ENCODE results near the gene SIAH3. TPM values are rescaled to one million over a fixed set of nuclear protein-coding genes. Genes with fewer than 3 reads are reported as not detected.
"Not testable (repeated sequence)": the region's sequence is repeated elsewhere in the genome, so short reads cannot be mapped to it uniquely, and the experiment has no call there.

SIAH3 gene
- polyA plus RNA-seq, 4 donors = 0.01 to 0.06 TPM; not detected in 2

- no peaks in the 10 kb centered on the region for H3K4me1 ChIP-seq (ENCODE audit: control insufficient read depth in 3 of 3, insufficient read depth in 2 of 3, low read depth in 1 of 3, low read length in 2 of 3)
- 59 to 72% (median 67%) methylated on average over 3 of the region's 3 CpGs for WGBS, 3 donors
- FAIRE-seq = no peak
- no peak overlapping the region for H3K4me3 ChIP-seq (ENCODE audit: low read depth in 1 of 3, low read length in 3 of 3)
- H3K36me3 ChIP-seq (ENCODE audit: control insufficient read depth in 3 of 3, insufficient read depth in 2 of 3, low read depth in 1 of 3, low read length in 3 of 3) = no peaks in the 10 kb centered on the region
- no peak for DNase-seq
- H3K27me3 ChIP-seq (ENCODE audit: control insufficient read depth in 3 of 3, insufficient read depth in 3 of 3, low read length in 3 of 3) = no peaks in the 10 kb centered on the region
- no peaks in the 10 kb centered on the region for H3K9me3 ChIP-seq (ENCODE audit: control insufficient read depth in 2 of 2, insufficient read depth in 1 of 2, low read depth in 1 of 2, low read length in 1 of 2)
- H3K27ac ChIP-seq (ENCODE audit: low read depth in 1 of 3, low read length in 2 of 3) = no peak overlapping the region
Measured at GRCh38 chr13:45872566-45872965, 21.0 kb upstream of the SIAH3 start.

- H3K9me3 ChIP-seq (ENCODE audit: control insufficient read depth in 2 of 2, insufficient read depth in 1 of 2, low read depth in 1 of 2, low read length in 1 of 2); FAIRE-seq; H3K36me3 ChIP-seq (ENCODE audit: control insufficient read depth in 3 of 3, insufficient read depth in 2 of 3, low read depth in 1 of 3, low read length in 3 of 3); H3K27me3 ChIP-seq (ENCODE audit: control insufficient read depth in 3 of 3, insufficient read depth in 3 of 3, low read length in 3 of 3); DNase-seq; H3K4me3 ChIP-seq (ENCODE audit: low read depth in 1 of 3, low read length in 3 of 3); H3K4me1 ChIP-seq (ENCODE audit: control insufficient read depth in 3 of 3, insufficient read depth in 2 of 3, low read depth in 1 of 3, low read length in 2 of 3); H3K27ac ChIP-seq (ENCODE audit: low read depth in 1 of 3, low read length in 2 of 3): not testable (repeated sequence)
- WGBS, 3 donors = 83 to 88% (median 83%) methylated on average over 6 of the region's 6 CpGs
Measured at GRCh38 chr13:45871201-45871600, 19.6 kb upstream of the SIAH3 start.

- Histone ChIP-seq H3K36me3 (ENCODE audit: control insufficient read depth in 3 of 3, insufficient read depth in 2 of 3, low read depth in 1 of 3, low read length in 3 of 3) (no peaks in the 10 kb centered on the region), H3K4me3 (ENCODE audit: low read depth in 1 of 3, low read length in 3 of 3) (no peak overlapping the region), H3K9me3 (ENCODE audit: control insufficient read depth in 2 of 2, insufficient read depth in 1 of 2, low read depth in 1 of 2, low read length in 1 of 2) (no peaks in the 10 kb centered on the region), H3K27me3 (ENCODE audit: control insufficient read depth in 3 of 3, insufficient read depth in 3 of 3, low read length in 3 of 3) (no peaks in the 10 kb centered on the region), H3K27ac (ENCODE audit: low read depth in 1 of 3, low read length in 2 of 3) (no peak overlapping the region), H3K4me1 (ENCODE audit: control insufficient read depth in 3 of 3, insufficient read depth in 2 of 3, low read depth in 1 of 3, low read length in 2 of 3) (no peaks in the 10 kb centered on the region)
- 85 to 89% (median 88%) methylated on average over 10 of the region's 10 CpGs for WGBS, 3 donors
- DNase-seq (no peak), FAIRE-seq (no peak)
Measured at GRCh38 chr13:45870232-45870631, 18.7 kb upstream of the SIAH3 start.

GRCh38 chr13:45865414-45865813 is 13.9 kb upstream of the SIAH3 start:
- no peak overlapping the region for H3K4me3 ChIP-seq (ENCODE audit: low read depth in 1 of 3, low read length in 3 of 3)
- 71 to 86% (median 71%) methylated on average over 2 of the region's 2 CpGs for WGBS, 3 donors
- H3K36me3 ChIP-seq (ENCODE audit: control insufficient read depth in 3 of 3, insufficient read depth in 2 of 3, low read depth in 1 of 3, low read length in 3 of 3) = no peaks in the 10 kb centered on the region
- H3K27me3 ChIP-seq (ENCODE audit: control insufficient read depth in 3 of 3, insufficient read depth in 3 of 3, low read length in 3 of 3) = no peaks in the 10 kb centered on the region
- FAIRE-seq (no peak), DNase-seq (no peak)
- no peaks in the 10 kb centered on the region for H3K4me1 ChIP-seq (ENCODE audit: control insufficient read depth in 3 of 3, insufficient read depth in 2 of 3, low read depth in 1 of 3, low read length in 2 of 3)
- no peaks in the 10 kb centered on the region for H3K9me3 ChIP-seq (ENCODE audit: control insufficient read depth in 2 of 2, insufficient read depth in 1 of 2, low read depth in 1 of 2, low read length in 1 of 2)
- H3K27ac ChIP-seq (ENCODE audit: low read depth in 1 of 3, low read length in 2 of 3) = no peak overlapping the region

- 59 to 62% (median 62%) methylated on average over 10 of the region's 10 CpGs for WGBS, 3 donors
- no peak for DNase-seq
- no peak for FAIRE-seq
Measured at GRCh38 chr13:45863709-45864590, 12.4 kb upstream of the SIAH3 start.

GRCh38 chr13:45861322-45861721 is 9.8 kb upstream of the SIAH3 start:
- FAIRE-seq = no peak
- H3K9me3 ChIP-seq (ENCODE audit: control insufficient read depth in 2 of 2, insufficient read depth in 1 of 2, low read depth in 1 of 2, low read length in 1 of 2) = no peaks in the 10 kb centered on the region
- no peak overlapping the region for H3K4me3 ChIP-seq (ENCODE audit: low read depth in 1 of 3, low read length in 3 of 3)

More at GRCh38 chr13:45863709-45864590, 12.4 kb upstream of the SIAH3 start:
- Histone ChIP-seq H3K4me3 (ENCODE audit: low read depth in 1 of 3, low read length in 3 of 3) (no peak overlapping the region), H3K36me3 (ENCODE audit: control insufficient read depth in 3 of 3, insufficient read depth in 2 of 3, low read depth in 1 of 3, low read length in 3 of 3) (no peaks in the 10 kb centered on the region), H3K9me3 (ENCODE audit: control insufficient read depth in 2 of 2, insufficient read depth in 1 of 2, low read depth in 1 of 2, low read length in 1 of 2) (no peaks in the 10 kb centered on the region), H3K27me3 (ENCODE audit: control insufficient read depth in 3 of 3, insufficient read depth in 3 of 3, low read length in 3 of 3) (no peaks in the 10 kb centered on the region), H3K27ac (ENCODE audit: low read depth in 1 of 3, low read length in 2 of 3) (no peak overlapping the region), H3K4me1 (ENCODE audit: control insufficient read depth in 3 of 3, insufficient read depth in 2 of 3, low read depth in 1 of 3, low read length in 2 of 3) (no peaks in the 10 kb centered on the region)

GRCh38 chr13:45860240-45860639 is 8.7 kb upstream of the SIAH3 start:
- FAIRE-seq = no peak
- no peak overlapping the region for H3K4me3 ChIP-seq (ENCODE audit: low read depth in 1 of 3, low read length in 3 of 3)
- no peaks in the 10 kb centered on the region for H3K36me3 ChIP-seq (ENCODE audit: control insufficient read depth in 3 of 3, insufficient read depth in 2 of 3, low read depth in 1 of 3, low read length in 3 of 3)
- DNase-seq = no peak
- 67 to 74% (median 70%) methylated on average over 5 of the region's 5 CpGs for WGBS, 3 donors
- no peak overlapping the region for H3K27ac ChIP-seq (ENCODE audit: low read depth in 1 of 3, low read length in 2 of 3)
- H3K4me1 ChIP-seq (ENCODE audit: control insufficient read depth in 3 of 3, insufficient read depth in 2 of 3, low read depth in 1 of 3, low read length in 2 of 3) = no peaks in the 10 kb centered on the region
- no peaks in the 10 kb centered on the region for H3K27me3 ChIP-seq (ENCODE audit: control insufficient read depth in 3 of 3, insufficient read depth in 3 of 3, low read length in 3 of 3)
- H3K9me3 ChIP-seq (ENCODE audit: control insufficient read depth in 2 of 2, insufficient read depth in 1 of 2, low read depth in 1 of 2, low read length in 1 of 2) = no peaks in the 10 kb centered on the region

More at GRCh38 chr13:45861322-45861721, 9.8 kb upstream of the SIAH3 start:
- DNase-seq = no peak
- H3K27me3 ChIP-seq (ENCODE audit: control insufficient read depth in 3 of 3, insufficient read depth in 3 of 3, low read length in 3 of 3) = no peaks in the 10 kb centered on the region
- no peak overlapping the region for H3K27ac ChIP-seq (ENCODE audit: low read depth in 1 of 3, low read length in 2 of 3)
- no peaks in the 10 kb centered on the region for H3K36me3 ChIP-seq (ENCODE audit: control insufficient read depth in 3 of 3, insufficient read depth in 2 of 3, low read depth in 1 of 3, low read length in 3 of 3)
- H3K4me1 ChIP-seq (ENCODE audit: control insufficient read depth in 3 of 3, insufficient read depth in 2 of 3, low read depth in 1 of 3, low read length in 2 of 3) = no peaks in the 10 kb centered on the region

- FAIRE-seq = no peak
- H3K27ac ChIP-seq (ENCODE audit: low read depth in 1 of 3, low read length in 2 of 3) = no peak overlapping the region
- H3K9me3 ChIP-seq (ENCODE audit: control insufficient read depth in 2 of 2, insufficient read depth in 1 of 2, low read depth in 1 of 2, low read length in 1 of 2) = no peaks in the 10 kb centered on the region
- no peak for DNase-seq
- 29 to 40% (median 34%) methylated on average over 2 of the region's 2 CpGs for WGBS, 3 donors
- no peak overlapping the region for H3K4me3 ChIP-seq (ENCODE audit: low read depth in 1 of 3, low read length in 3 of 3)
- no peaks in the 10 kb centered on the region for H3K4me1 ChIP-seq (ENCODE audit: control insufficient read depth in 3 of 3, insufficient read depth in 2 of 3, low read depth in 1 of 3, low read length in 2 of 3)
- no peaks in the 10 kb centered on the region for H3K36me3 ChIP-seq (ENCODE audit: control insufficient read depth in 3 of 3, insufficient read depth in 2 of 3, low read depth in 1 of 3, low read length in 3 of 3)
- H3K27me3 ChIP-seq (ENCODE audit: control insufficient read depth in 3 of 3, insufficient read depth in 3 of 3, low read length in 3 of 3) = no peaks in the 10 kb centered on the region
Measured at GRCh38 chr13:45859705-45860104, 8.2 kb upstream of the SIAH3 start.

GRCh38 chr13:45852494-45852893 is 941 bp upstream of the SIAH3 start:
- peaks cover 0 to 44% (median 18%) of the 10 kb centered on the region in 3 donors for H3K27me3 ChIP-seq (ENCODE audit: control insufficient read depth in 3 of 3, insufficient read depth in 3 of 3, low read length in 3 of 3)
- WGBS, 3 donors = 78 to 90% (median 85%) methylated on average over 3 of the region's 3 CpGs
- no peak overlapping the region for H3K4me3 ChIP-seq (ENCODE audit: low read depth in 1 of 3, low read length in 3 of 3)
- DNase-seq (no peak), FAIRE-seq (no peak)
- H3K27ac ChIP-seq (ENCODE audit: low read depth in 1 of 3, low read length in 2 of 3) = no peak overlapping the region
- H3K36me3 ChIP-seq (ENCODE audit: control insufficient read depth in 3 of 3, insufficient read depth in 2 of 3, low read depth in 1 of 3, low read length in 3 of 3) = no peaks in the 10 kb centered on the region
- no peaks in the 10 kb centered on the region for H3K9me3 ChIP-seq (ENCODE audit: control insufficient read depth in 2 of 2, insufficient read depth in 1 of 2, low read depth in 1 of 2, low read length in 1 of 2)
- H3K4me1 ChIP-seq (ENCODE audit: control insufficient read depth in 3 of 3, insufficient read depth in 2 of 3, low read depth in 1 of 3, low read length in 2 of 3) = peaks cover 0 to 8% (median 0%) of the 10 kb centered on the region in 3 donors

All from small intestine (tissue), 7 donors.